ENCODE data around the gene STX18.
"Not testable (repeated sequence)": the region's sequence is repeated elsewhere in the genome, so short reads cannot be mapped to it uniquely, and the experiment has no call there.

STX18 gene

DNA sequence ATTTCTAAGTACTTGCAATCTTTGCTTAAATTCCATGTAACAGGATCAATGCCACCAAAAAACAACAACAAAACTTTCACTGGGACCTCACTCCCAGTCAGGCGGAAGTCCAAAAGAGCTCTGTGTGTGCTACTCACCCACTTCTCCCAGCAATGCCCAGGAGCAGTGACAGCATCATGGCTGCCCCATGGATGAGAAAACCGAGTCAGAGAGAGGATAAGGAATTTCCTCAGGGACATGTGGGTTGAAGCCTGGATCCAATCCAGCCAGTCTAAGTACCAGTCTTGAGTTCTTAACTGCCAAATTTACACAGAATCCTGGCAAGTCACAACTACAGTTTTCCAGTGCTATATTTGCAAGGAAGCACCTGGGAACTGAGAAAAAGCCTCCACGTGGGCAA is 64.5 kb downstream of the STX18 start:
- no peak for DNase-seq

DNA sequence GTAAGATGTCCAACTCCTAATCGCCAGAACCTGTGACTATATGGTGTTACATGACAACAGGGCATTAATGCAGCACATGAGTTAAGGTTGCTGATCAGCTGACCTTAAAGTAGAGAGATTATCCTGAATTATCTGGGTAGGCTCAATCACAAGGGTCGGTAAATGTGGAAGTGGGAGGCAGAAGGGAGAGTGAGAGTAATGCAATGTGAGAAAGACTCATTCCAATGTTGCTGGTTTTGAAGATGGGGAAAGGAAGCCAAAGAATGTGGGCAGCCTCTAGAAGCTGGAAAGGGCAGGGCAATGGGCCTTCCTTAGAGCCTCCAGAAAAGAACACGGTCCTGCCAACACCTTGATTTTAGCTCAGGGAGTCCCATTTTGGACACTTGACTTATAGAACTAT is 67.4 kb downstream of the STX18 start:
- DNase-seq, result no peak

DNA sequence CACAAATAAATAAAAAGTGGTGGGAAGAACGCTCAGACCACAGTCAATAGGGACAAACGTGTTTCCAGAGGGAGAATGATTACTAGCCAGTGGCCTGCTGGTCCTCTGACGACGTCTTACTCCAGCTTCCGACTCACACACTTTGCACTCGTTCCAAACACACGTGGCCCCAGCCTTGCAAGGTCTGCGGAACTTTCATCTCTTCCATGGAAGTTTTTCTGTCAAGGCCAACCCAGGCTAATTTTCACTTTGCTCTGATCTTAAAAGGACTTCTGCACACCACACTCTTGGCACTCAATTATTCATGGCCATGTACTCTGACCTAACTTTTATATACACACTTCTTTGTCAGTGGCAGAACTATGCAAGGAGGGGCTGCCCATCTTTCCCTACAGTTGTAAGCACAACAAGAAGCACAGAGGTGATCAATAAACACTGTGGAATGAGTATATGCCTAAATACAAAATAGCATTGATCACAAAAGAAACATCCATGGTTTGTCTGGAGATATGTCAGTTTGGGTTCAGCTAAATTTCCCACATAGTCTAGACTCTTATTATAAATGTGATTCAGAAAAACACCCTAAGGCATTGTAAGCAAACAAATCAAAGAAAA is 69.4 kb downstream of the STX18 start:
- DNase-seq, result no peak

DNA sequence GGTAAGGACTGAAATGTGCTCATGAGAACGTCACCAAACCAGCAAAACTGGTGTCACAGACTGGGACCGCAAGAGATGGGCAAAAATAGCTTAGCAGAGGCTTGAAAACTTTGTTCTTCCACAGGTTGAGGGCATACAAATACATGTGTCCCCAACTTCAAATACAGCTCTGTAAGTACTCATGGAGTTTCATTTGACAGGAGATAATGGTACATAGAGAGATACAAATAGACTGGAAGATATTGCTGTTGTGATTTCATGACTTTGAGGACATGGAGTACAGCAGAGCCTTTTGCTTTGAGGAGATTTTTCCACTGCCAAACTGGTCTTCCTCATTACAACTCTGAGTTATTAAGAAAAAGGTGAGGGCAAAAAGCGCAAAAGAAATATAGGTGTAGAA is 70.7 kb downstream of the STX18 start:
- no peak for DNase-seq

DNA sequence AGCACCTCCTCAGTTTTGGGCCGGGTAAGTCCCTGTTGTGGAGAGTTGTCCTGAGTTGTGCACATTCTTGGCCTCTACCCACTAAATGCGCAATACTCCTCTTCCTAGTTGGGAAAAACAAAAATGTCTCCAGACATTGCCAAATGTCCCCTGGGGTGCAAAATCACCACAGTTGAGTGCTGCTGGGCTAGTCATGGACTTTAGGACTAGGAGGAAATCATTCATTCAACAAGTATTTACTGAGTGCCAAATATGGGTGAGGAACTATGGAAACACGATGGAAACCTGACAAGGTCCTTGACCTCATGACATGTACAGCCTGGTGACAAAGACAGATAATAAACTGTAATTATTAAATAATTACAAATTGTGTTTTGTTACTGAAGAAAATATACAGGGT is 71.6 kb downstream of the STX18 start:
- no peak for DNase-seq

DNA sequence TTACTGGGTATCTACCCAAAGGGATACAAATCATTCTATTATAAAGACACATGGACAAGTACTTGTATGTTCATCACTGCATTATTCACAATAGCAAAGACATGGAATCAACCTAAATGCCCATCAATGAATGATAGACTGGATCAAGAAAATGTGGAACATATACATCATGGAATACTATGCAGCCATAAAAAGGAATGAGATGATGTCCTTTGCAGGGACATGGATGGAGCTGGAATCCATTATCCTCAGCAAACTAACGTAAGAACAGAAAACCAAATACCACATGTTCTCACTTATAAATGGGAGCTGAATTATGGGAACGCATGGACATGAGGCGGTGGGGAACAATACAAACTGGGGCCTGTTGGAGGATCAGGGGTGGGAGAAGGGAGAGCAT is 76.6 kb downstream of the STX18 start:
- not testable (repeated sequence) for DNase-seq

DNA sequence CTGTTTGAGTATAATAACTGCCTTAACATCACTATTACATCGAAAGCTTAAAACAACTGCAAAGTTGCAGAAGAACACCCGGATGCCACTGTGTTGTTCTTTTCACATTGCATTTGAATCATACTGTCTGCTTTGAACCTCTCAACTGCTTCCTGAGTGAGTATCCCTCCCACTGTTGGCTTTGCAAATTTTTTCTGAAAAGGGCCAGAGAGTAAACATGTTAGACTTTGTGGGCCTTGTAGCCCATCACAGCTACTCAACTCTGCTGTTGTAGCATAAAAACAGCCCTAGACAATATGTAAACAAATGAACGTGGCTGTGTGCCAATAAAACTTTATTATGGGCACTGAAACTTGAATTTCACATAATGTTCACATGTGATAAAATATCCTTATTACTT is 78.9 kb downstream of the STX18 start:
- DNase-seq, result peak in 1 of 2 donors; percentile 2

DNA sequence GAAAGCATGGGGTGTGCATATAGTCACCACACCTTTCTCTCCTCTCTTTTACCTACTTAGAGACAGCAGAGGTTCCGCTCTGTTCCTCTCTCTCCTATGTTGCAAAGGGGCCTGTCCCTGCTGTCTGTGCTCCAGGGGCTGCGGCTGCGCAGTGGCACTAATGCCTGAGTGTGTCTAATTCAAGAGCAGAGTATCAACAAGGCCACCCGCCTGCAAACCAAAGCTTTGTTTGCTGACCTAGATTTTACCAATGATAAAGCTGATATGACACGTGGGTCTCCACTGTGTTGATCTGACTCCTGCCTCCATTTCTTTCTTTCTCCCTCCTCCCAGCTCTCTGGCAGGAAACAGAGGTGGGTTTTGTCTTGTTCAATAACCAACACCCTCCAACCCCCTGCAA is 80.0 kb downstream of the STX18 start:
- peak; percentile 67 to 69 for DNase-seq

DNA sequence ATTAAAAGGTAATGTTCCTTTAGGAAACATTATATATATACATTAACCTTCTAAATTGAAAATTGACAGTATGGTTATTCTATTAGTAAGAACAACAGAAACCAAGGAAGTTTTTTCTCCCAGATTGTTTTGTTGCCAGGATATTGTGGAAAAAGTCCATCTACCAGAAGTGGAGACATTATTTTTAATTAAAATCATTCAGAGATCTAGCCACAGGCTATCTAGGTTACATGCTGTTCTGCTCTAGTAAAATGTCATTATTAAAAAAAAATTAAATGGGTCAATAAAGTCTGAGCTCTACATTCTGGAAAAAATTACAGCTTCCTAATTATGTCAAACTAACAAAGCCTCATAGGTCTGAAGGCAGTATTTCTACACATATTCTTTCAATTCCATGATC is 80.7 kb downstream of the STX18 start:
- no peak for DNase-seq

DNA sequence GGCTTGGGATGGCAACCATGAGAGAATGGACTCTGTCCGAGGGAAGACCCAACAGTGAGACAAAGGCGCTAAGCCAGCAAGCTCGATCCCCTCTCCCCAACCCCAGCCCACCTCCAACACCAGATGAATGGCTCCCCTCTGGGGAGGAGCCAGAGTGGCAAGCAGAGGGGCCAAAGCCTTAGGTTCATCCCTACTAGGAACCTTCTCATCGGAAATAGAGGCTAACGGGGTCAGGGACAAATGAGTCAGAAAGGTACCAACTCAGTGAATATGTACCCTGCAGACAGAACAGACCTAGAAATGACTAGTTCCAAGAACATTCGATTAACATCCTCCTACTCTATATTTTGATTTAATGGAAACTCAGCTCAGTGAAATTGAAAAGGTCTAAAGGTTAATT is 81.1 kb downstream of the STX18 start:
- no peak for DNase-seq

DNA sequence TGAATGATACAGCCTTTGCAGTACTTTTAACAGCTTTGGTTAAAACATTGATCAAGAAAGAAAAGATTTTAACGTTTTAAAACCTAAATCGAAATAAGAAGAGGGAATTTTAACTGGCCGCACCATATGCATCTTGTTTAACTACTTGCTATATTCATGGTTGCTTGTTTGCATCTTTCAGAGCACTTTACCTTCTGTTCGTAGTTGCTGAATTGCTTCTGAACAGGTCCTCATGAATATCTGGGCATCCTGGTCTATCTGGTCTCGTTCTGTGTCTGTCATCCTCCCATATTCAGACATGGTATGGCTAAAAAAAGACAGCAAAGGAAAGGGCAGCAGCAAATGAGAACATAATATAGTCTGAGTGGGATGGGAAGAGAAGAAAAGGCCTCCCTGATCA is 82.7 kb downstream of the STX18 start:
- no peak for DNase-seq

DNA sequence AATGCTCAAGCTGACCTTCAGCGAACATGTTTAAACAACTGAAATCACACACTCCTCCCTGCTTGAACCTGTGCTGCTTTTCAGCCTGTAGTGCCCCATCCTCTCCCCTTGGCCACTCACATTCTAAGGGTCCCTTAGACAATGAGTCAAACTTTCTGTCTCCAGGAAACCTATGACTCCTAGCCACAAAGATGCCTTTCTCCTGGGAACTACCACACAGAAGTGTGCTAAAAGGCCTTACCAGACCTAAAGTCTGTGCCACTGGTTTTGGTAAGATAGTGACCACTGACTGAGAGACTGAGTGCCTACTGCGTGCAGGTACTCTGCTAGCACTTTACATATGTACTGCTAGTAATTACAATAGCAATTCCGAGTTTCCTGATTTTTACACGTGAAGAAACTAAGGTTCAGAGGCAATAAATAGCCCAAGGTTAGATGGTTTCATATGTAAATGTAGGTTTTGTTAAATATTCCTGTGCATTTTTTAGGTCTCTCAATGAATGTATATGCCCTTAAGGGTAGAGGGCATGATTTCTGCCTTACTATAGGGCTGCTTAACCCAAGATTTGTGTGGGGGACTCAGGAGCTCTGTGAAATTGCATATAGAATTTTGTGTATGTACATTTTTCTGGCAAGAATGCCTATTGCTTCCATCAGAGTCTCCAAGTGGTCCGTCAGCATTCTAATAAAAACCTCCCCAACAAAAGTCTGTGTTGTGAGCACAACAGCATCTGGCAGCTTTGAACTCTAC is 83.9 kb downstream of the STX18 start:
- DNase-seq, result no peak

DNA sequence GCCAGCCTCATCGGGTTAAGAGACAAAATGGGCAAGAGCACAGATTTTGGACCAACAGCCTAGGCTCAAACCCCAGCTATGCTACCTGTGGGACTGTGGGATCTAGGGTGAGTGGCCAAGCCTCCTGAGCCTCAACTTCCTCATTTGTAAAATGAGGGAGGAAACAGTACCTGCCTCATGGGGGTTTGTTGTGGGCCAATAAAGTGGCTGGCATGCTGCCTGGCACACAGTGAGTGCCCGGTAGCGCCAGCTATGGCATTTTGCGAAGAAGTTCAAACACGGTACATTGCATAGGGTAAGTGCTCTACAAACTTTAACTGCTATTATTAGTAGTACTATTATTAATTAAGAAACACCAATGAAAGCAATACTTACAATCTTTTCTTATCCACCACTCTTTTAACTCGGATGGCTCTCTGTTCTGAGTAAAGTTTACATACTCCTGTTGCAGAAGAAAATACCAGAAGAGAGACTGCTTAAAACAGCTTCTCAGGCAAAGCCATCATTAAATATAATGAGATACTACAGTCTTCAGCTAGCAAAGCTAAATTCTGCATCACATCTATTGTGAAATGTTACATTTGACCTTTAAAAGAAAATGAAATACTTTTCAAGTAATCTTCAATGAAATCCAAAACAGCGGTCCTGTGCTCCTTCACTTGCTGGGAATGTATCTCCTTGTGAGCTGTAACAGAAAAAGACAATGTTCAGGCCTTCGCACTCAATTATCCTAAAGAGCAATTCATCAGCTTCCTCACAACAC is 84.9 kb downstream of the STX18 start:
- no peak for DNase-seq

DNA sequence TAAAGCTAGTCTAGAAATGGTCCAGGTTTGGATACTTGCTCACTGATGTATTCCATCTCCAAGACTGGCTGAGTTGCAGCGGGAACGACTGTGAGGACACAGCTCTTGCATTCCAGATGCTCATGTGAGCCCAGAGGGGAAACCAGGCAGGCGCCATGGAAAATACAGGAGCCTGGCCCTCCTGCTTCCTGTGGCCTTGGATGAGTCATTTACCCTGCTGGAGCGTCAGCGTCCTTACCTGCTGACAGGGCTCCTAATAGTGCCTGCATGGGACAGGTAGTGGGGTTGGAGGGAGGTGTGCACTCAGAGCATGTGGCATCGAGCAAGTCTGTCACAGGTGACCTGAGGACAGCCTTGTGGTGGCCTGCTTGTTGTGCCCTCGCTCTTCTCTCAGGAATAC is 85.5 kb downstream of the STX18 start:
- DNase-seq, result no peak

DNA sequence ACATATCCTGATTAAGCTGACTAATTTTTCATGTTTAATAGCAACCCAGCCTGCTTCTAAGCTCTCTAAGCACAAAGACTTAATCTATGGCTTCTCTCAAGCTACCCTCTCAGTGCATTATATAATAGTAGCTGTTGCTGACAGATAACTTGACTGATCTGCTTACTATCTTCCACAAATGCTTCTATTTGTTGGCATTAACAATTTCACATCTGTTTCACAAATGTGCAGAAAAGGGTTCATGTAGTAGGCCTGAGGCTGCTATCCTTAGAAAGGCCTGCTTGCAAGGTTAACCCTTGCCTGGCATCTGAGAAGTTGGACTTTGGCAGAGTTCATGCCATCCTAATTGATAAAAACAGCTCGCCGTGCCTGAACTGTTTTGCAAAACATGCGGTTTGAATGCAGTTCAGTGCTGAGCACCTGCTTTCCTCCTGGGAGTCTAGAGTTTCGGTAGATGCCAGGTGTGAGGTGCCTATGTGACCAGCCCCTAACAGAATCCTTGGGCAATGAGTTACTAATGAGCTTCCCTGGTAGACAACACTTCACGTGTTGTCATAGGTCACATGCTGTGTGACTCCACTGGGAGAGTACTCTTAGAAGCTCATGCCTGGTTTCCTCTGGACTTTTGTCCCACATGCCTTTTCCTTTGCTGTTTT is 86.5 kb downstream of the STX18 start:
- no peak for DNase-seq

DNA sequence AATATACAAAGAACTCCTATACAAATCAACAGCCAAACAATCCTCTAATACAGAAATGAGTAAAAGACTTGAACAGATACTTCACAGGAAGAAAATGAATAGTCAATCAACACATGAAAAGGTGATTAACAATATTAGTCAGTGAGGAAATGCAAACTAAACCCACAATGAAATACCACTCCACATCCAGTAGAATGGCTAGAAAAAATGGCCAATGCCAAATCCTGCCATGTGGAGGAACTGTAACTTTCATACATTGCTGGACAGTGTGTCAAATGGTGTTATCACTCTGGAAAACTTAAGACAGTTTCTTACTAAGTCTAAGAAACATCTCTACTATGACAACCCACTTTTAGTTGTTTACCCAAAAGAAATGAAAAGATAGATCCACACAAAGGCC is 95.4 kb downstream of the STX18 start:
- no peak for DNase-seq

DNA sequence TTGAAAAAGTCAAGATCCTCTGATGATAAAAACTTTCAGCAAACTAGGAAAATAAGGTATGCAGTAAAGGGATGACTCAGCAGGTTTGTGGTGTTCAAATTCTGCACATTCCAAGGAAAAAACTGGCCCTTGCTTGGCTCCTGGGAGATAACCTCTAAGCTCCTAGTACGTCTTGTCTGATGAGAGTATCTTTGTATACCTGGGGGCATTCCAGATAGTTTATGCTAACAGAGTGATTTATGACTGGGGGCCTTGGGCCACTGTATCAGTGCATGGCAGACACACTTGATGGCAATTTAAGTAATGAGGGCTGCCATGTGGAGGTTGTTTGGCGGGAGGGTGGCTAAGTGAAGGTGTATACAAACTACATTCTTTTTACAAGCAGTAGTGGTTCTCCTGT is 98.0 kb downstream of the STX18 start:
- no peak for DNase-seq

DNA sequence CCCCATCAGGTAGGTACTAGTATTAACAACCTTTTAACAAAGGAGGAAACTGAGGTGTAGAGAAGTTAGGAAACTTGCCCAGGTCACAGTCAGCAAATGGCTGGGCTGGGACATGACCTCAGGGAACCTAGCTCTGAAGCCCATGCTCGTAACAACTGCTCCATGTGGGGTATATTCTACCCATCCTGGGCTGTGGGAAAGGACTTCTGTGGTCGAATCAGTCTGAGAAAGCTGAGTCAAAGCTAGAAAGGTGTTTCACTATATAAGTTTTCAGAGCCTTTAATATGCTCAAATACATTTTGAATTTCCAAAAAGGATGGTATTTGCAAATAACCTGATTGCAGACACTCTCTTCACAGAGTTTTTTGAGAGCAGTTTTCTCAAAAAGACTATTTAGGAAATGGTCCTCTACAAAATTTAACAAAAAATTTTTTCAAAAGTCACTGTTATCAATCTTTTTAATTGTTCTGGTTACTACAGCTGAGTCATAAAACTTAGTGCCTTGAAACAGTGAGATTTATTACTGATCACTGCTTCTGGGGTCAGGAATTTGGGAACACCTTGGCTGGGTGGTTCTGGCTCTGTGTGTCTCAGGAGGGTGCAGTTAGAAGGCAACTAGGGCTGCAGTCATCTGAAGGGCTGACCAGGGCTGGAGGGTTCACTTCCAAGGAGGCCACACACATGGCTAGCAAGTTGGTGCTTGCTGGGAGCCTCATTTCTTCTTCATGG is 101.4 kb downstream of the STX18 start:
- DNase-seq, result no peak

DNA sequence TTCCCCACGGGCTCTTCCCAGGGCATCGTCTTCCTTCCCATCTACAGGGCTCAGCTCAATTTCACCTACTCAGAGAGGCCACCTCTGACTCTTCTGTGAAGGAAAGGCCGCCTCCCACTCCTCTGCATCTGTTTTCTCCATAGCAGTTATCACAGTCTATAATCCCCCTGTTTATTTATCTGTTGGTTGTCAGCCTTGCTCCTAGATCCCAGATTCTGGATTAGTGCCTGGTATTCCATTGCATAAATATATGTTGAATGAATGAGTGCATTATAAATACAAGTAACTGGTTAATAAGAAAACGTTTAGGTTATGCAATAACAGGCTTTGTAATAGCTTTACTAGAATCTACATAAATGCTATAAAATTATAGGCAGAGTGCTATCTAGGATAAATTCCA is 102.1 kb downstream of the STX18 start:
- no peak for DNase-seq

DNA sequence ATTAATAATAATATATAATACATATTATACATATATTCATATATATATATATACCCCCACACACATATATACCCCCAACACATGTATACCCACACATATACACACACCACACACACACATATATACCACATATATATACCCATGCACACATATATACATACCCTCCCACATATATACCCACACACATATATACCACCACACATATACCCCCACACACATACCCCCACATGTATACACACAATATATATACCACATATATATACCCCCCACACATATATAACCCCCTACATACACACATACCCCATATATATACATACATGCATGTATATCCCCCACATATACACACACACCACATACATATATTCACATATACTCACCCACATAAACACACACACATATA is 103.0 kb downstream of the STX18 start:
- no peak for DNase-seq

DNA sequence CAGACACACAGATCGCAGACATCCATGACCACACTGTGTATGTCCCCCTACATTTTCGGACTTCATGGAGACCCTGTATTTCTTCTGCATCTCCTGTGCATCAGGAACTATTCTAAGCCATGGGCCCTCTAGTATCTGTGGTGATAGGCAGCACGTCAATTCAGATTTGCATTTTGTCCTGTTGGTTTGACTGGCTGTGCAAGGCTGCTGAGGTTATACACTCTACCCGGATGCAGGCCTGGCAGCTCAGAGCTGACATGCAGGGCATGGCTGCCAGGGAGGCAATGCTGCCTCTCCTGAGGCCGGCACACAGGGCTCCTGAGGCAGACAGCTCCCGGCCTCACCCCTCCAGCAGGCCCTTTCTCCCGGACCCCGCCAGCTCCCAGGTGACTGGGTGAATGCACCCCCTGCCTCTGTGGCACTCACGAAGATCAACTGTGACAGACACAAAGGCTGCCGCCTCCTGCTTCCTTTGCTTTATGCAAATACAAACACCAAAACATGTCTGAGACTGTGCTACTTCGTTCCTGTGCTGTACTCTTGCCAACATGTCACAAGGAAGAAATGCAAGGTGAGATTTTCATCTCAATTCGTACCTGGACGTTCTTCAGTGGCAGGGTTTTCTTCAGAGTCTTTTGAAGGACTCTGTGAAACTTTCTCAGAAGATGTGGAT is 103.9 kb downstream of the STX18 start:
- no peak for DNase-seq

DNA sequence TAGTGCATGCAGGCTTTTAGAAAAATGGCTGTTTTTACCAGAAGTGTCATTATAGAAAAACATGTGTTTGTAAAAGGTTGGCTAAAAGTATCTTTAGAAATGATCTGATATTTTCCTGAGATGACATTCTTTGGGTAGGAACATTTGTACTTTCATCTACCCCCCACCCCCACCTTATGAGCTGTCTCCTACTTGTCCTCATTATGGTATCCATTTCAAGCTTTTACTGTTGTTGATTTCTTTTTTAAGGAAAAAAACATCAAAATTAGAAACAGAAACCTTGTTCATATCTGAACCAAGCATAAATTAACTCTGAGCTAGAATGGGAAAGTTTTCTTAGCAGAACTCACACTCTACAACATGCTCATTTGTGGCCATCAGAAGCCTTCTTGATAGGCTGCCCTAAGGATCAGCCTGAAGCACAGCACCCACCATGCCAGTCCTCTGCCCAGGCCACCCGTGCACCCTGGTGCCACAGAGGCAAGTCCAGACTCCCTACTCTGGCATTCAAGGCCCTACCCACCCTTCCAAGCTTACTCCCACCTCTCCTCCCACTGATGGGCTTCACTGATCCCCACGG is 105.5 kb downstream of the STX18 start:
- no peak for DNase-seq

All from CD4-positive, alpha-beta T cell treated with Interleukin-1 beta for 1 hour (primary cell).